ENCODE results near the gene KDM4C.

- TF ChIP-seq POLR2A (IDR thresholded peaks at IDR 0.05) (no peak), CTCF (IDR thresholded peaks at IDR 0.05) (no peak)
Measured at GRCh38 chr9:7027996-7028395, 270.2 kb downstream of the KDM4C start.

All from heart left ventricle (tissue), 13 donors.